Karpas-422 (cell line): ENCODE results near the gene MEAF6. TPM values are rescaled to one million over a fixed set of nuclear protein-coding genes. Genes with fewer than 3 reads are reported as not detected.

Experiments
- DNase-seq: peaks from one replicate; pipeline ENCODE4 v3.0.0-alpha.2; 2015
- H2AFZ ChIP-seq: fragments of 200-600 bp; sonication (generic); 2 replicates; pipeline ENCODE4 v1.6.1; 2014; ENCODE audit warnings: antibody characterized with exemption, low read length, mixed read lengths
- H3K27ac ChIP-seq: fragments of 200-600 bp; sonication (generic); 2 replicates; pipeline ENCODE4 v1.5.1; 2014; ENCODE audit warnings: mild to moderate bottlenecking, low read length, moderate library complexity
- H3K27me3 ChIP-seq: fragments of 200-600 bp; sonication (generic); 2 replicates; pipeline ENCODE4 v1.6.1; 2014; ENCODE audit warnings: low read length, mixed read lengths
- H3K36me3 ChIP-seq: fragments of 200-600 bp; sonication (generic); 2 replicates; pipeline ENCODE4 v1.6.1; 2014; ENCODE audit warnings: low read length, mixed read lengths; ENCODE audit not compliant: insufficient read depth
- H3K4me1 ChIP-seq: fragments of 200-600 bp; sonication (generic); 2 replicates; pipeline ENCODE4 v1.6.1; 2014; ENCODE audit warnings: mild to moderate bottlenecking, low read length, mixed read lengths
- H3K4me2 ChIP-seq: fragments of 200-600 bp; sonication (generic); 2 replicates; pipeline ENCODE4 v1.6.1; 2014; ENCODE audit warnings: low read length, low read depth, mild to moderate bottlenecking; ENCODE audit not compliant: poor library complexity, severe bottlenecking
- H3K4me3 ChIP-seq: fragments of 200-600 bp; sonication (generic); 2 replicates; pipeline ENCODE4 v1.5.1; 2014; ENCODE audit warnings: mild to moderate bottlenecking, antibody characterized with exemption, low read length, mixed read lengths
- H3K79me2 ChIP-seq: fragments of 200-600 bp; sonication (generic); 2 replicates; pipeline ENCODE4 v1.6.1; 2014; ENCODE audit warnings: mild to moderate bottlenecking, low read length, mixed read lengths
- H3K9ac ChIP-seq: fragments of 200-600 bp; sonication (generic); 2 replicates; pipeline ENCODE4 v1.6.0; 2014; ENCODE audit warnings: low read length
- H3K9me2 ChIP-seq: fragments of 200-600 bp; sonication (generic), shearing (Covaris generic); replicated peaks from 2 replicates; pipeline ENCODE4 v1.6.0; 2014; ENCODE audit warnings: mild to moderate bottlenecking, low read length, moderate library complexity; ENCODE audit not compliant: insufficient read depth
- H3K9me3 ChIP-seq: fragments of 300-700, 200-600 bp; sonication (generic); 2 replicates; pipeline ENCODE4 v1.6.1; 2014; ENCODE audit warnings: low read length, mixed read lengths
- H4K20me1 ChIP-seq: fragments of 200-600 bp; sonication (generic); 2 replicates; pipeline ENCODE4 v1.6.1; 2014; ENCODE audit warnings: mild to moderate bottlenecking, antibody characterized with exemption, low read length, low read depth; ENCODE audit not compliant: insufficient read depth
- total RNA-seq: library from RNA; depleted of rRNA; stranded (reverse); fragments of >200 nt; shearing (Covaris generic); gene quantifications from 2 replicates; pipeline ENCODE4 v1.2.3, GENCODE V29; 2014; ENCODE audit warnings: low replicate concordance

The MEAF6 gene
- total RNA-seq, 1 experiment from 2014 or later, result 105 TPM

GRCh38 chr1:37557402-37557801 is 42.8 kb upstream of the MEAF6 start:
- H3K9ac ChIP-seq, result no peak overlapping the region
- peaks cover 6% of the 10 kb centered on the region for H3K9me3 ChIP-seq
- H3K9me2 ChIP-seq, result no peaks in the 10 kb centered on the region
- H3K27ac ChIP-seq, result no peak overlapping the region
- no peak overlapping the region for H3K4me2 ChIP-seq
- peaks cover 10% of the 10 kb centered on the region for H3K4me1 ChIP-seq
- H3K36me3 ChIP-seq, result peaks cover 1% of the 10 kb centered on the region; the same call in 1 of the 2 replicates
- H3K4me3 ChIP-seq, result no peak overlapping the region
- no peaks in the 10 kb centered on the region for H3K27me3 ChIP-seq
- no peak overlapping the region for H2AFZ ChIP-seq
- peaks cover 13% of the 10 kb centered on the region for H4K20me1 ChIP-seq
- DNase-seq, result no peak
- peaks cover 18% of the 10 kb centered on the region for H3K79me2 ChIP-seq

- no peak within 1 kb of the TSS for H3K27ac ChIP-seq
- H3K4me3 ChIP-seq, result no peak within 1 kb of the TSS
- peak; percentile 74 for DNase-seq
- H3K36me3 ChIP-seq, result peaks cover 8% of the 10 kb centered on the region; the same call in 1 of the 2 replicates
- peaks cover 14% of the 10 kb centered on the region for H4K20me1 ChIP-seq
- H3K4me2 ChIP-seq, result no peak within 1 kb of the TSS
- H3K9me2 ChIP-seq, result no peaks in the 10 kb centered on the region
- peaks cover 6% of the 10 kb centered on the region for H3K9me3 ChIP-seq
- no peak within 1 kb of the TSS for H3K9ac ChIP-seq
- no peaks in the 10 kb centered on the region for H3K27me3 ChIP-seq
- peaks cover 24% of the 10 kb centered on the region for H3K79me2 ChIP-seq
- H2AFZ ChIP-seq, result peak within 1 kb of the TSS; percentile 79; the same call in 1 of the 2 replicates
- H3K4me1 ChIP-seq, result peaks cover 16% of the 10 kb centered on the region
Measured at GRCh38 chr1:37556712-37557196, 42.2 kb upstream of the MEAF6 start, which contains the start of gene DNALI1. TSS of gene DNALI1 (plus strand) at chr1:37556940. CDS start at chr1:37556995, 55 bp downstream.

GRCh38 chr1:37553927-37554808 is 39.6 kb upstream of the MEAF6 start, which contains the start of gene SNIP1:
TSS of gene SNIP1 (minus strand) at chr1:37554293. CDS start at chr1:37554229, 64 bp downstream.
- peaks cover 6% of the 10 kb centered on the region for H3K9me3 ChIP-seq
- peak within 1 kb of the TSS; percentile 75 for H3K4me3 ChIP-seq
- H3K79me2 ChIP-seq, result peaks cover 44% of the 10 kb centered on the region
- H3K9ac ChIP-seq, result peak within 1 kb of the TSS; percentile 79
- H3K4me1 ChIP-seq, result peaks cover 16% of the 10 kb centered on the region
- peak; percentile 97 for DNase-seq
- H3K27me3 ChIP-seq, result no peaks in the 10 kb centered on the region
- peak within 1 kb of the TSS; percentile 59; the same call in 1 of the 2 replicates for H2AFZ ChIP-seq
- no peak within 1 kb of the TSS for H3K27ac ChIP-seq
- peak within 1 kb of the TSS; percentile 90 for H3K4me2 ChIP-seq
- H3K36me3 ChIP-seq, result peaks cover 16% of the 10 kb centered on the region; the same call in 1 of the 2 replicates
- H3K9me2 ChIP-seq, result no peaks in the 10 kb centered on the region
- peaks cover 14% of the 10 kb centered on the region for H4K20me1 ChIP-seq

- H3K27ac ChIP-seq, result no peak overlapping the region
- peak overlapping the region; percentile 90 for H3K4me2 ChIP-seq
- no peaks in the 10 kb centered on the region for H3K27me3 ChIP-seq
- peak overlapping the region; percentile 79 for H3K9ac ChIP-seq
- peaks cover 16% of the 10 kb centered on the region for H3K4me1 ChIP-seq
- H3K36me3 ChIP-seq, result peaks cover 21% of the 10 kb centered on the region; the same call in 1 of the 2 replicates
- no peak for DNase-seq
- peaks cover 48% of the 10 kb centered on the region for H3K79me2 ChIP-seq
- peaks cover 6% of the 10 kb centered on the region for H3K9me3 ChIP-seq
- no peak overlapping the region; the same call in 1 of the 2 replicates for H2AFZ ChIP-seq
- peak overlapping the region; percentile 75 for H3K4me3 ChIP-seq
- peaks cover 14% of the 10 kb centered on the region for H4K20me1 ChIP-seq
- no peaks in the 10 kb centered on the region for H3K9me2 ChIP-seq
Measured at GRCh38 chr1:37553598-37553926, 39.0 kb upstream of the MEAF6 start.

- Histone ChIP-seq H3K9ac (no peak overlapping the region), H3K9me3 (no peaks in the 10 kb centered on the region; the same call in 1 of the 2 replicates), H3K4me3 (no peak overlapping the region), H4K20me1 (peaks cover 14% of the 10 kb centered on the region), H3K27ac (no peak overlapping the region), H3K79me2 (peaks cover 53% of the 10 kb centered on the region), H2AFZ (no peak overlapping the region), H3K4me2 (no peak overlapping the region), H3K4me1 (peaks cover 16% of the 10 kb centered on the region), H3K9me2 (no peaks in the 10 kb centered on the region), H3K36me3 (peaks cover 30% of the 10 kb centered on the region), H3K27me3 (no peaks in the 10 kb centered on the region)
- no peak for DNase-seq
Measured at GRCh38 chr1:37549341-37549740, 34.8 kb upstream of the MEAF6 start.

GRCh38 chr1:37545019-37545418 is 30.5 kb upstream of the MEAF6 start:
- Histone ChIP-seq H3K36me3 (peaks cover 23% of the 10 kb centered on the region), H3K4me1 (no peaks in the 10 kb centered on the region), H3K9me2 (no peaks in the 10 kb centered on the region), H3K4me3 (no peak overlapping the region), H3K27ac (no peak overlapping the region), H4K20me1 (no peaks in the 10 kb centered on the region), H3K79me2 (peaks cover 17% of the 10 kb centered on the region), H3K4me2 (no peak overlapping the region), H3K9me3 (no peaks in the 10 kb centered on the region), H3K9ac (no peak overlapping the region), H2AFZ (no peak overlapping the region), H3K27me3 (no peaks in the 10 kb centered on the region)
- no peak for DNase-seq

- H3K27me3 ChIP-seq, result no peaks in the 10 kb centered on the region
- H4K20me1 ChIP-seq, result no peaks in the 10 kb centered on the region
- no peaks in the 10 kb centered on the region for H3K9me3 ChIP-seq
- no peak for DNase-seq
- peaks cover 19% of the 10 kb centered on the region for H3K36me3 ChIP-seq
- no peaks in the 10 kb centered on the region for H3K4me1 ChIP-seq
- no peak overlapping the region for H3K27ac ChIP-seq
- H3K4me3 ChIP-seq, result no peak overlapping the region
- peaks cover 12% of the 10 kb centered on the region for H3K79me2 ChIP-seq
- H3K4me2 ChIP-seq, result no peak overlapping the region
- no peak overlapping the region for H2AFZ ChIP-seq
- no peak overlapping the region for H3K9ac ChIP-seq
- H3K9me2 ChIP-seq, result no peaks in the 10 kb centered on the region
Measured at GRCh38 chr1:37544530-37544929, 30.0 kb upstream of the MEAF6 start.
